BLaER1 (cell line): ENCODE data around the gene THOC6.
"Not testable (repeated sequence)": the region's sequence is repeated elsewhere in the genome, so short reads cannot be mapped to it uniquely, and the experiment has no call there.

Experiments
- H3K27ac ChIP-seq: shearing (Covaris generic); formaldehyde crosslinking; 2 replicates; pipeline ENCODE4 v1.8.1; 2022
- H3K27me3 ChIP-seq: shearing (Covaris generic); formaldehyde crosslinking; 2 replicates; pipeline ENCODE4 v1.8.1; 2022
- H3K36me3 ChIP-seq: shearing (Covaris generic); formaldehyde crosslinking; 2 replicates; pipeline ENCODE4 v1.8.1; 2022
- H3K4me1 ChIP-seq: shearing (Covaris generic); formaldehyde crosslinking; 2 replicates; pipeline ENCODE4 v1.8.1; 2022
- H3K4me2 ChIP-seq: shearing (Covaris generic); formaldehyde crosslinking; 2 replicates; pipeline ENCODE4 v1.8.1; 2022
- H3K4me3 ChIP-seq: shearing (Covaris generic); formaldehyde crosslinking; 2 replicates; pipeline ENCODE4 v1.8.1; 2022
- H3K9ac ChIP-seq: shearing (Covaris generic); formaldehyde crosslinking; 2 replicates; pipeline ENCODE4 v1.8.1; 2022
- H3K9me3 ChIP-seq: shearing (Covaris generic); formaldehyde crosslinking; 2 replicates; pipeline ENCODE4 v1.8.1; 2022
- H4K20me1 ChIP-seq: shearing (Covaris generic); formaldehyde crosslinking; 2 replicates; pipeline ENCODE4 v1.8.1; 2022
- Cebpa-rat ChIP-seq: shearing (Covaris generic); IDR thresholded peaks from 2 replicates; pipeline ENCODE4 v1.8.1; 2022

The THOC6 gene

GRCh38 chr16:3075523-3075915, 51.7 kb downstream of the THOC6 start:
- peaks cover 84% of the 10 kb centered on the region for H3K4me1 ChIP-seq
- H3K4me3 ChIP-seq, result peak overlapping the region; percentile 2; the same call in 1 of the 2 replicates
- peak overlapping the region; percentile 87 for H3K4me2 ChIP-seq
- H3K9ac ChIP-seq, result peak overlapping the region; percentile 69; the same call in 1 of the 2 replicates
- no peaks in the 10 kb centered on the region for H3K27me3 ChIP-seq
- H3K9me3 ChIP-seq, result peaks cover 25% of the 10 kb centered on the region
- H4K20me1 ChIP-seq, result no peaks in the 10 kb centered on the region
- H3K36me3 ChIP-seq, result no peaks in the 10 kb centered on the region
- peak overlapping the region; percentile 90 for H3K27ac ChIP-seq
- TF ChIP-seq Cebpa-rat, result no peak

GRCh38 chr16:3075946-3076345, 52.1 kb downstream of the THOC6 start:
- not testable (repeated sequence) for H3K4me3 ChIP-seq, H4K20me1 ChIP-seq, H3K27me3 ChIP-seq, H3K36me3 ChIP-seq
- H3K4me1 ChIP-seq, result peaks cover 82% of the 10 kb centered on the region
- peak overlapping the region; percentile 90 for H3K27ac ChIP-seq
- peaks cover 29% of the 10 kb centered on the region for H3K9me3 ChIP-seq
- peak overlapping the region; percentile 48; the same call in 1 of the 2 replicates for H3K9ac ChIP-seq
- peak overlapping the region; percentile 87 for H3K4me2 ChIP-seq

GRCh38 chr16:3076577-3076976, 52.7 kb downstream of the THOC6 start:
- no peak for TF ChIP-seq Cebpa-rat
- H3K9ac ChIP-seq, result peak overlapping the region; percentile 48
- H3K36me3 ChIP-seq, result no peaks in the 10 kb centered on the region
- H3K4me1 ChIP-seq, result peaks cover 80% of the 10 kb centered on the region
- H3K27me3 ChIP-seq, result no peaks in the 10 kb centered on the region
- peak overlapping the region; percentile 87 for H3K4me2 ChIP-seq
- peak overlapping the region; percentile 90 for H3K27ac ChIP-seq
- H3K9me3 ChIP-seq, result peaks cover 33% of the 10 kb centered on the region
- peak overlapping the region; percentile 11; the same call in 1 of the 2 replicates for H3K4me3 ChIP-seq
- no peaks in the 10 kb centered on the region for H4K20me1 ChIP-seq
